Activated CD8-positive, alpha-beta memory T cell treated with anti-CD3 and anti-CD28 coated beads for 36 hours (primary cell): ENCODE data around the gene STAU1. TPM values are rescaled to one million over a fixed set of nuclear protein-coding genes. Genes with fewer than 3 reads are reported as not detected.
"Not testable (repeated sequence)": the region's sequence is repeated elsewhere in the genome, so short reads cannot be mapped to it uniquely, and the experiment has no call there.

Experiments
- CTCF ChIA-PET: fragments of 350-600 bp; sonication (Branson Sonifier 250); formaldehyde crosslinking; loops from one replicate; lab custom pipeline; 2021; ENCODE audit warnings: antibody characterized with exemption; lab: Charles Lee
- POLR2A ChIA-PET: fragments of 350-600 bp; sonication (Branson Sonifier 250); formaldehyde crosslinking; loops from one replicate; lab custom pipeline; 2021; ENCODE audit warnings: antibody characterized with exemption; lab: Charles Lee
- total RNA-seq, 2 experiments: library from RNA; stranded (reverse); gene quantifications; one replicate each; pipeline ENCODE4 v1.2.3, GENCODE V29; 2021

Gene STAU1
- total RNA-seq, 2 experiments from 2014 or later = 76.4 to 77.5 TPM

GRCh38 chr20:49215232-49215631 is 27.1 kb upstream of the STAU1 start:
- ChIA-PET CTCF (interaction anchor here (5.0 kb wide), 1 partner anchor 82 kb away, joined by 35 read pairs; no protein-coding TSS in a partner anchor), POLR2A (no interaction called here)

GRCh38 chr20:49214571-49214970 is 26.4 kb upstream of the STAU1 start:
- POLR2A ChIA-PET = no interaction called here

GRCh38 chr20:49210757-49211110 is 22.6 kb upstream of the STAU1 start:
- ChIA-PET POLR2A (no interaction called here), CTCF (no interaction called here)

More at GRCh38 chr20:49214571-49214970, 26.4 kb upstream of the STAU1 start:
- CTCF ChIA-PET = interaction anchor here (5.0 kb wide), 1 partner anchor 81 kb away, joined by 35 read pairs; no protein-coding TSS in a partner anchor

- POLR2A ChIA-PET = no interaction called here
- CTCF ChIA-PET = no interaction called here
Observed at GRCh38 chr20:49210101-49210756, 22.1 kb upstream of the STAU1 start.

GRCh38 chr20:49207076-49207475 is 18.9 kb upstream of the STAU1 start:
- ChIA-PET CTCF (interaction anchor here (1.1 to 1.8 kb wide), 2 partner anchors 36 to 73 kb away, joined by 3 to 5 read pairs; no protein-coding TSS in a partner anchor), POLR2A (no interaction called here)

GRCh38 chr20:49203746-49204145 is 15.6 kb upstream of the STAU1 start:
- ChIA-PET CTCF (interaction anchor here (1.3 to 1.6 kb wide), 2 partner anchors 14 to 44 kb away, joined by 3 to 6 read pairs; no protein-coding TSS in a partner anchor), POLR2A (no interaction called here)

GRCh38 chr20:49203011-49203410 is 14.9 kb upstream of the STAU1 start:
- POLR2A ChIA-PET = no interaction called here

GRCh38 chr20:49199729-49200293 is 11.7 kb upstream of the STAU1 start:
- ChIA-PET CTCF (interaction anchor here (1.6 kb wide), 1 partner anchor 66 kb away, joined by 3 read pairs; no protein-coding TSS in a partner anchor), POLR2A (no interaction called here)

More at GRCh38 chr20:49203011-49203410, 14.9 kb upstream of the STAU1 start:
- CTCF ChIA-PET = interaction anchor here (1.3 to 1.6 kb wide), 2 partner anchors 15 to 43 kb away, joined by 3 to 6 read pairs; no protein-coding TSS in a partner anchor

- POLR2A ChIA-PET, CTCF ChIA-PET: not testable (repeated sequence)
Observed at GRCh38 chr20:49192944-49193518, 4.9 kb upstream of the STAU1 start.

- ChIA-PET CTCF (interaction anchor here (0.7 to 1.6 kb wide), 4 partner anchors 21 to 44 kb away, joined by 3 to 6 read pairs (median 4); no protein-coding TSS in a partner anchor), POLR2A (interaction anchor here (0.5 to 1.4 kb wide), 6 partner anchors 12 to 141 kb away, joined by 3 to 5 read pairs (median 4); no protein-coding TSS in a partner anchor)
Observed at GRCh38 chr20:49187330-49187850, 744 bp downstream of the STAU1 start.

GRCh38 chr20:49186535-49187329 is 1.4 kb downstream of the STAU1 start:
- ChIA-PET POLR2A (interaction anchor here (0.5 to 1.4 kb wide), 3 partner anchors 30 to 90 kb away, joined by 3 to 5 read pairs (median 3); no protein-coding TSS in a partner anchor), CTCF (interaction anchor here (0.7 to 1.6 kb wide), 4 partner anchors 20 to 43 kb away, joined by 3 to 6 read pairs (median 4); no protein-coding TSS in a partner anchor)

GRCh38 chr20:49185071-49185761 is 2.9 kb downstream of the STAU1 start:
- POLR2A ChIA-PET = interaction anchor here (0.6 to 1.1 kb wide), 3 partner anchors 18 to 22 kb away, joined by 3 to 6 read pairs (median 3); no protein-coding TSS in a partner anchor
- CTCF ChIA-PET = interaction anchor here (1.0 to 1.6 kb wide), 3 partner anchors 31 to 51 kb away, joined by 3 to 5 read pairs (median 4); no protein-coding TSS in a partner anchor

- ChIA-PET POLR2A (interaction anchor here (0.8 to 1.1 kb wide), 2 partner anchors 17 to 19 kb away, joined by 3 read pairs; no protein-coding TSS in a partner anchor), CTCF (interaction anchor here (1.0 to 1.4 kb wide), 2 partner anchors 31 to 51 kb away, joined by 4 to 5 read pairs; no protein-coding TSS in a partner anchor)
Observed at GRCh38 chr20:49184691-49185070, 3.5 kb downstream of the STAU1 start.

- ChIA-PET POLR2A (interaction anchor here (0.8 to 1.1 kb wide), 2 partner anchors 17 to 18 kb away, joined by 3 read pairs; no protein-coding TSS in a partner anchor), CTCF (interaction anchor here (0.7 to 1.4 kb wide), 3 partner anchors 32 to 83 kb away, joined by 3 to 5 read pairs (median 4); no protein-coding TSS in a partner anchor)
Observed at GRCh38 chr20:49184084-49184501, 4.0 kb downstream of the STAU1 start.

- POLR2A ChIA-PET = interaction anchor here (0.5 kb wide), 1 partner anchor 11 kb away, joined by 3 read pairs; no protein-coding TSS in a partner anchor
- CTCF ChIA-PET = interaction anchor here (0.7 kb wide), 1 partner anchor 82 kb away, joined by 3 read pairs; no protein-coding TSS in a partner anchor
Observed at GRCh38 chr20:49183444-49183843, 4.7 kb downstream of the STAU1 start.

GRCh38 chr20:49181265-49181877 is 6.8 kb downstream of the STAU1 start:
- ChIA-PET POLR2A (interaction anchor here (0.8 kb wide), 1 partner anchor 14 kb away, joined by 5 read pairs; no protein-coding TSS in a partner anchor), CTCF (interaction anchor here (0.6 to 3.3 kb wide), 4 partner anchors 15 to 36 kb away, joined by 3 to 16 read pairs (median 7); no protein-coding TSS in a partner anchor)
